ENCODE results near the gene HHLA2.
"Not testable (repeated sequence)": the region's sequence is repeated elsewhere in the genome, so short reads cannot be mapped to it uniquely, and the experiment has no call there.

- TF ChIP-seq GABPB1 (CRISPR knock-in tag; IDR thresholded peaks at IDR 0.05); E2F4 (CRISPR knock-in tag; IDR thresholded peaks at IDR 0.05; ENCODE audit: borderline replicate concordance, low read depth); PREB (CRISPR knock-in tag; IDR thresholded peaks at IDR 0.05; ENCODE audit: borderline replicate concordance); CTCF (IDR thresholded peaks at IDR 0.05); TP53 (CRISPR knock-in tag; IDR thresholded peaks at IDR 0.05); RELA (CRISPR knock-in tag; IDR thresholded peaks at IDR 0.05; ENCODE audit: borderline replicate concordance); ZNF512 (CRISPR knock-in tag; IDR thresholded peaks at IDR 0.05; ENCODE audit: borderline replicate concordance); MAX (CRISPR knock-in tag; IDR thresholded peaks at IDR 0.05); NR2C2 (CRISPR knock-in tag; IDR thresholded peaks at IDR 0.05); ESRRA (CRISPR knock-in tag; IDR thresholded peaks at IDR 0.05; ENCODE audit: borderline replicate concordance): not testable (repeated sequence)
These were observed 31.6 kb upstream of the HHLA2 start for GRCh38 chr3:108264534-108265298.

Measured in WTC11 (cell line).